Effector CD4-positive, alpha-beta T cell (primary cell): Measurements from ENCODE around the gene SLAMF9.
"Not testable (repeated sequence)": the region's sequence is repeated elsewhere in the genome, so short reads cannot be mapped to it uniquely, and the experiment has no call there.

Experiments
- DNase-seq: peaks from one replicate; pipeline ENCODE4 v3.0.0-alpha.2; 2020

Gene SLAMF9

DNA sequence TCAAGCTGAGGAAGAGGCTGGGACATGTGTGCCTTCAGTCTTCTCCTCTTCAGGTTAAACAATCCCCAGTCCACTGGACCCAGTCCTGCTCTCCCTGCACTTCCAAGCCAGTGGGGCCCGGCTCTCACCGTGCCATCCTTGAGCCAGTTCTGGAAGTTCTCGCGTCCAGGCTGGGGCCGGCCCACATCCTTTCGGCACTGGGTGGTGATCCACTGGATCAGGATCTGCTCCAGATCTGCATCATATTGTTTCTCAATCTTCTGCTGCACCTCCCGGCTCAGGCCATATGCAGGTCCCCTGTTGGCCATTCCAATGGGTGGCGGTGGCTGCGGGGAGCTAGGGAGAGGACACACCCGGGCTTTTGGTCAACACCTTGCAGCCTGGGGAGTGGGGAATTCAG, 33.8 kb downstream of the SLAMF9 start:
- no peak for DNase-seq

DNA sequence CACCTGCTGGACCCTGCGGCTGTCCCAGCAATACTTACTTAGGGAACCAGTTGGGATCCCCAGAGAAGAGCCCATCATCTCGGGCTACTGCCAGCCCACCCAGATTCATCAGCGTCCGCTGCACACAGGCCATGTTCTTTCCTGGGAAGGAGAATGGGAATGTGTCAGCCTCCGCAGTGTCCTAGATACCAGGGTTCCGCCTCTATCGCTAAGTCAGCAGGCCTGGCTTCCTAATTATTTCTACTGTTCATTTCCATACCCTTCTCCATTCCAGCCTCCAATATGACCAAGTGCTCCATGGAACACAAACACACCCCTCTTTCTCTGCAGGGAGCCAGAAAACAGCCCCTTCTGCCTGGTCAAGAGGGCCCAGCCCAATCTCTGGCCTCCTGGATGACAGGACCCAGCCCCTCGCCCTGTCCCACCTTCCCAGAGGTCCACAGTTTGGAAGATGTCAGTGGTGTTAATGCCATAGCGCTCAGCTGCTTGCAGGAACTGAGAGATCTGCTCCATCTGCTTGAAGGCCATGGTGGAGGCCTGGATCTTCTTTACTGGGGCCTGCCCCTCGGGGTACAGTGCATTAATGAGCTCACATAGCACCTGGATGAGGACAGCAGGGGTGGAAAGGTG, 34.7 kb downstream of the SLAMF9 start:
- no peak for DNase-seq

DNA sequence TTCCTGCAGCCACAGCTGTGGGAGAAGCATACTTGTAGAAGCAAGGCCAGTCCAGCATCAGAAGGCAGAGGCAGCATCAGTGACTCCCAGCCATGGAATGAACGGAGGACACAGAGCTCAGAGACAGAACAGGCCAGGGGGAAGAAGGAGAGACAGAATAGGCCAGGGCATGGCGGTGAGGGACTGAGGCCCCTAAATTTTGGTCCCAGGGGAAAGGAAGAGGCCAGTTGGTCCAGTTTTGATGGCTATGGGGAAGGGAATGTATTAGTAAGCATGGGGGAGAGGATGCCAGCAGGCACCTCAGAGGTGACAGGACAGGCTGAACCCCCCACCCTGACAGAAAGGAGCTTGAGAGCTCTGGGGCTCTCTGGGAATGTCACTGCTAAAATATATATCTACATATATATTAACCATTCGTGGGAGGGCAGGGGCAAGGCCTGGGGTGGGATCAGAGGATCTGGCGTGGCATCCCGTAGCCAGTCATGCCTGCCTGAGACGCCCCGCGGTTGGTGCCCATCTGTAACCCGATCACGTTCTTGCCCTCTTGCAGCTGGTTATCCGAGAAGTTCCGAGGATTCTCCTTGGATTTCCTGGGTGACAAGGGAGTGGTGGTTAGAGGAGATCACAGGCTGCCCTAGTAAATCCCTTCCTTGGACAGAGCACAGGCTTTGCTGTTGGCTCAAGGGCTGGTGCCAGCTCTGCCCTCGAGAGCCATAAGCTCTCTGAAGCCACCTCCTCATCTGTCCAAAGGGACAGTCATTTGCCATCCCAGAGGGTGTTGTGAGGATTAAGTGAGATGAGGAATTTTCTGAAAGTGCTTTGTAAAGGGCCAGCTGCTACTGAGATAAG, 35.5 kb downstream of the SLAMF9 start:
- no peak for DNase-seq

DNA sequence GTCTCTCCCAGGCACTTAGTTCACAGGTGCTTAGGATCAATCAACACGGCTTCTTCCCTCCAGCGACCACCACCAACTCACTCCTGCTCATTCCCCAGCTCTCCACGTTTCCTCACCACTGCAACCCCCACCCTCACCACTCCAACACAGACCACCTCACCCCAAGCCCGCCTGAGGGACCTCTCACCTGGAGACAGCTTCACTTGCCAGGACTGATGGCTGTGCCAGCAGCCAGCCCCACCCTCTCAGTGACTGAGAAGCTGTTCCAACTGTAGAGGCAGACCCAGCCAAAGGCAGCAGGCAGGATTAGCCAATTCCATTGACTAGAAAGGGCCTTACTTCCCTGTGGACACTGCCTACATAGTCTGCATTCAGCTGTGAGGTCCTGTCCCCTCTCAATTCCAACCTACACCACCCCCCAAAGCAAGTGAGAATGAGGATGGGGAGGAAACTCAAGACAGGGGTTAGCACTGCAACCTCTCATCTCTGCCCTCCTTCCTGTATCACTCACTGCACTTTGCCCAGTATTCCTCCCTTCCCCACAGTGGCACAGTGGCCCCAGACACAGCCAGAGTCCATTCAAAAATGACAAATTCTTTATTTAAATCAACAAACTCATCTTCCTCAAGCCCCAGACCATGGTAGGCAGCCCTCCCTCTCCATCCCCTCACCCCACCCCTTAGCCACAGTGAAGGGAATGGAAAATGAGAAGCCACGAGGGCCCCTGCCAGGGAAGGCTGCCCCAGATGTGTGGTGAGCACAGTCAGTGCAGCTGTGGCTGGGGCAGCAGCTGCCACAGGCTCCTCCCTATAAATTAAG, 36.3 kb downstream of the SLAMF9 start:
- DNase-seq, result no peak

DNA sequence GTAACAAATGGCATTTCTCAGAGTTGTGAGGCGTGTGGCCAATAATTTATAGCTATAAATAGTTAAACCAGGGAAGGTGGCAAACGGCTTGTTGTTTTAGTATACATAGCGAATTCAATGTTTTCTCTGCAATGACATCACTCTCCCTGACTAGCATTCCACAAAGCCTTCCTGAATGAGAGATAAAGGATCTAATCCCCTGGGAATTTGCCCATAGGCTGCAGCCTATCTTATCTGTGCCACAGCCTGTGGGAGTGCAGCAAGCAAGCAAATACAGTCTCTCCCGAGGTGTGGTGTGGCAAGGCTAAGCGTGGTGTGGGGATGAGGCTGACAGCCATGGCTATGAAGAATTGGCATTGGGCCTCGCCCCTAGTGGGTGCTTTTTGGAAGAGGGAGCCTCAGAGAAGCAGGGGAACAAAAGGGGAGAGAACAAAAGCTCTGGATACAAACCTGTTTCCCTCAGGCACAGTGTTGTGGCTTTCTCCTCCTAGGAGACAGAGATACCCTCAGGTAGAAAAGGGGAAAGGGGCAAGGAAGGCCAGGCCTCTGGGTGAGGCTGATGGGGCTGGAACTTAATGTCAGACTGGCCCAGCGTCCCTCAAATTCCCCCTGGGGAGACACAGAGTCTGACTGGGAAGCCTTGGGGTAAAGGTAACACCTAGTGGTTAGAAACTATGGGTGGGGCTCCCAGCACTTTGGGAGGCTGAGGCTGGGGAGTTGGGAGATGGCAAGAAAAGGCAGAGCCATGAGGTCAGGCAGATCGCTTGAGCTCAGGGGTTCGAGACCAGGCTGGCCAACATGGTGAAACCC, 37.6 kb downstream of the SLAMF9 start:
- DNase-seq, result no peak

DNA sequence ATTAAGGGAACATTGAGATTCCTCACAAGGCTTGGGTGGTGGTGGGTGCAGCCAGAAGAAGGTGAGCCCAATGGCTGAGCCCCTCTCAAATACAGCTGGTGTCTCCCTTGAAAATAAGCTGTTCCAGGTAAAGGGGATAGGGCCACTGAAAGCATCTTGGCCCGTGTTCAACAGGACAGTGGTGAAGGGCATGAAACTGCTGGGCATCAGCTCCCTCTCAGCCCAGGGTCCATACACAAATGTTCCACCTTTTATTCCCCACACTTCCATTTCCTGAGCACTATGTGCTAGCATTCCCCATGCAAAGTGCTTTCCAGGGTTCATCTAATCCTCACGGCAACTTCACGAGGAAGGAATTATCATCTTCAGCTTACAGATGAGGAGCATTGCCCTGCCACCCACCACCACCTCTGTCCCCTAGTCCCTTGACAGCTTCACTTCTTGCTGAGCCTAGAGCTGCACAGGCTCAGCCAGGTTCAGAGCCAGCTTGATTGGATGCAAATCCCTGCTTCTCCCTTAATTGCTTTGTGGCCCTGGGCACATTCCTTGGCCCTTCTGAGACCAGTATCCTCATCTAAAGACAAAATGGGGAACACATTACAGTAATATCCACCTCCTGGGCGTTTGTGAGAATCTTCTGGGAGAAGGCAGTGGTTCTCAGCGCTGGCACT, 38.3 kb downstream of the SLAMF9 start:
- no peak for DNase-seq

DNA sequence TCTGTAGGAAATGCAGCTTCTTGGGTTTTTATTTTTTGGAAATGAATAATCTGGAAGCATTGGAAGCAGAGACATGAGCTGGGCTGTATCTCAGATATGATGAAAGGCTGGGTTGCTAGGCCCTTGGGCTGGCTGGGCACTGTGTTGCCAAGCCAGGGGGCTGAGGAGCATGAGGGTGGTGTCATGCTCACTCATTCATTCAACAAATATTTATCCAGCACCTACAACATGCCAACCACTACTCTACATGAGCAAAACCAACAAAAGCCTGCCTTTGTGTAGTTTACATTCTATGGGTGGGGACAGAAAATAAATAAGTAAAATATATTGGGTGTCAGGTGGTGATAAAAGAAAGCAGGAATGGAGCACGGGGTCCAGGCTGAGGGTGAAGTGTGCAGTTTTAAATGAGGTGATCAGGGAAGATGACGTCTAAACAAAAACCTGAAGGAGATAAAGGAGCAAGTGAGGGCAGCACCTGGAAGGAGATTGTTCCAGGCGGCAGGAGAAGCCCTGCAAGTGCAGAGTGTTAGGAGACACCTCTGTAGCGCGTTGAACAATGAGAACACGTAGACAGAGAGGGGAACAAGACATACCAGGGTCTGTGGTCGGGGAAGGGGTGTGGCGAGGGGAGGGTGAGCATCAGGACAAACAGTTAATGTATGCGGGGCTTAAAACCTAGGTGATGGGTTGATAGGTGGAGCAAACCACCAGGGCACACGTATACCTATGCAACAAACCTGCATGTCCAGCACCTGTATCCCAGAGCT, 39.6 kb downstream of the SLAMF9 start:
- no peak for DNase-seq

DNA sequence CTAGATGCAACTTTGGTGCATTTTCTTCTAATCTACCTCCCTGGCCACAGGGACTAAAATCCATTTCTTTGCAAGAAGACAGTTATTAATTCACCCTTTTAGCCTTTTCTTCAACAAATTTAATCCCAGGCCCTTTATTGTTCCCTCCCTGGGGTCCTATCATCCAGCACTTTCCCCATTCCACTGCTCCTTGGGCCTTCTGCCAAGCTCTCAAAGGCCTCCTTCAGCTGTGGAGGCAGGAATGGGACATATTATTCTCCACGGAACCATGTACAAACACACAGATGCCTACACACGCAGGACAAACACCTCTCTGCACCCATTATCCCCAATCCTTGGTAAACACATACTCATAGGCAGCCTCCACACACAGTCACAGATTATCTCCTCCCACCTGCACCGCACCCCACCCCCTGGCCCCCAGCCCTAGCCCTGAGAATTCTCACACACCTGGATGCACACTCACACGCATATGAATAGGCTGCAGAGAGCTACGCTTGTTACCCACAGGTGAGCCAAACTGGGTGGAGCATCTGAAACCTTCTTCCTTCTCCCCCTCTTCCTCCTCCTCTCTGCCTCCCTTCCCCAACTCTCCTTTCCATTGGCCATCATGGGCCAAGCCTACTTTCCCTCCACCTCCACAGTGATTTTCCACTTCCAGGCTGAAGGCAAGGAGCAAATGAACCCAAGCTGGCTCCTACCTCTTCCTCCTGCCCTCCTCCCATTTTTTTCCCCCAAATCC, 40.4 kb downstream of the SLAMF9 start:
- DNase-seq, result no peak

DNA sequence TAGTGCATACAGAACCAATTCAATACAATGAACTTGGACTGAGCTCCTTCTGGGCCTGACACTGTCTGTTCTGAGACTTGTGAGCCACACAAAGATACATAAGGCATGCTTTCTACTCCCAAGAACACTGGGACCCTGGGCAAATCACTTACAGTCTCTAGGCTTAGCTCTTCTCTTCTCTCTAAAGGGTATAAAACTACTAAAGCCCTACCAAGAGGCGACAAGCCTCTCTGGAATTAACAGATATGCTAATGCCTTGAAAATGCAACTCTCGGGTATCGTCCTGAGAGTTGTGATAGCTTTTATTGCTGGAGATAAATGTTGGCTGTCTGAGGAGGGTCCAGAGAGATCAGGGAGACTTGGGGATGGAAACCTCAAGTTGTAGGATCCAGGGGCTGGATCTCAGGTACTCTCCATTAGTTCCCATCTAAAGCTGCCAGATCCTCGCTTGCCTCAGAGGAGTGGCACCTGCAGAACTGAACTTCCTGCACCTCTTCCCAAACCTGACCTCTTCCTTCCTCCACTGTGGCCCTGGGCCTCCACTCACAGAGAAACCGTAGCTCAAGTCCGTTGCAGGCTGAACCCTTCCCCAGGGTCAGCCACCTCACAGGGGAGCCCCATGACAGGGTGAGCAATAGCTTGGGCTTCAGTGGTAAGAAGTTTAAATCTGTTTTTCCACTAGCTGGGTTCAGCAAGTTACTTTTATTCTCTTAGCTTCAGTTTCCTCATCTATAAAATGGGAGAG, 42.5 kb downstream of the SLAMF9 start:
- DNase-seq, result no peak

DNA sequence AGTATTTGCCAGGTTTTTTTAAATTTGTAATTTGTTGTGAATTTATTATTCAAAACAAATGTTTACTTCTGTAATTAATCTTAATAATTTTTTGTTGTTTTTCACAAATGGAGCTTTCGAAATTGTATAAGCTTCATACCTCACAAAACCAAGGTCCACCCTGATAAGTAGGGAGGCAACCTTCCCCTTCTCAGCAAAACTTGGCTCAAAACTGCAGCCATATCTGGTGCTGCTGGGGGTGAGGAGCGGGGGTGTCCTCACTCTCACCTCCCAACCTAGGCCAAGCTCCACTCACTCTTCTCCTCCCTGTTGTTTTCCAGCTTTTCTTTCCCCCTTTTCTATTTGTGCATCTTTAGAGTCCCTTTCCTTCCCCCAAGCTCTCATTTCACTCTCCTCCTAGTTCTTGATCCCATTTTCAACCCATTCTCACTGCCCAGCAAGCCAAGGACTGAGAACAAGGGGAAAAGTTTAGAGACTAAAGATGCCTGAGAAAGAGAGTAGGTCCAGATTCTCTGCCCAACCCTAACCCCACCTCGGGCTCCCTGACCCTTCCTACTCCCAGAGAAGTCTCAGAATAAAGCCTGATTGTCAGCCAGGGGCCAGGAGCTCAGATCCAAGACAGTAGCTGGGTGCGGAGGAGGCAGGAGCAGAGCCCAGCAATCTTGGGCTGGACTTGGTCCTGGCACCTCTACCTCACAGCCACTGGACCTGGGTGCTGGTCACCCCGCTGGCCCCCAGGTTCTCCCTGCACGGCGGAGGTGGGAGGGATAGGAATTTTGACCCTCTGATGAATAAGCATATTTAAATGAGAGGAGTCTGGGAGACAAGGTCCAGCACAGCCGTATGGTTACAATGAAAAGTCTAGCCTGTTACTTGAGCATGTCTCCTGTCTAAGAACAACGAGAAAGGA, 45.8 kb downstream of the SLAMF9 start:
- DNase-seq, result no peak

DNA sequence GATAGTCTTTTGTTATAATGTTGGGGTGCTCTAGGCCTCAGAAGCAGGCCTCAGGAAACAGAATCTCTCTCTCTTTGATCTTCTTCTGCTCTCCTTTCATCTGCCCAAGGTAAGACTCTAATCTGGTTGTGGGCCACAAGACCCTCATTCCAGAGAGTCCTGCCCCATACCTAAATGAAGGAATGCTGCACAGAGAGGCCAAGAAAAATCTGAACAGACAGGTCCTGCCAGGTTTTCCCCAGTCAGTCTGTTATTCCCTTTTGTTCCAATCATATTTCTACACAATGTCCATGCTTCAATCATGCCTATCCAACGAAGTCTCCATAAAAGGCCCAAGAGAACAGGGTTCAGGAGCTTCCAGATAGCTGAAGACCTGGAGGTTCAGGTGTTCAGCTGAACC, 47.1 kb downstream of the SLAMF9 start:
- no peak for DNase-seq

DNA sequence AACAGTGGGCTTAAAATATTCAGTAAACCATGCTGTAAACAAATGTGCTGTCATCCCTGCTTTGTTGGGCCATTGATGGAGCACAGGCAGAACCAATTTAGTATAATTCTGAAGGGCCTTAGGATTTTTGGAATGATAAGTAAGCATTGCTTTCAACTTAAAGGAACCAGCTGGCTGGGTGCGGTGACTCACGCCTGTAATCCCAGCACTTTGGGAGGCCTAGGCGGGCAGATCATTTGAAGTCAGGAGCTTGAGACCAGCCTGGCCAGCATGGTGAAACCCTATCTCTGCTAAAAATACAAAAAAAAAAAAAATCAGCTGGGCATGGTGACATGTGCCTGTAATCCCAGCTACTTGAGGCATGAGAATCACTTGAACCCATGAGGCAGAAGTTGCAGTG, 50.0 kb downstream of the SLAMF9 start:
- DNase-seq, result not testable (repeated sequence)

DNA sequence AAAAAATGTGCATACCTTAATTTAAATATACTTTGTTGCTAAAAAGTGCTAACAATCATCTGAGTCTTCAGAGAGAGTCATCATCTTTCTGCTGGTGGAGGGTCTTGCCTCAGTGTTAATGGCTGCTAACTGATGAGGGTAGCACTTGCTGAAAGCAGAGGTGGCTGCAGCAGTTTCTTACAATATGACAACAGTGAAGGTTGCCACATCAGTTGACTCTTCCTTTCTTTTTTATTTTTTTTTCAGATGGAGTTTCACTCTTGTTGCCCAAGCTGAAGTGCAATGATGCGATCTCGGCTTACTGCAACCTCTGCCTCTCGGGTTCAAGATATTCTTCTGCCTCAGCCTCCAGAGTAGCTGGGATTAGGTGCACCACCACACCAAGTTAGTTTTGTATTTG, 51.5 kb downstream of the SLAMF9 start:
- no peak for DNase-seq
